ENCODE measurements around the gene PEX3. TPM values are rescaled to one million over a fixed set of nuclear protein-coding genes. Genes with fewer than 3 reads are reported as not detected.

Gene PEX3, protein sequence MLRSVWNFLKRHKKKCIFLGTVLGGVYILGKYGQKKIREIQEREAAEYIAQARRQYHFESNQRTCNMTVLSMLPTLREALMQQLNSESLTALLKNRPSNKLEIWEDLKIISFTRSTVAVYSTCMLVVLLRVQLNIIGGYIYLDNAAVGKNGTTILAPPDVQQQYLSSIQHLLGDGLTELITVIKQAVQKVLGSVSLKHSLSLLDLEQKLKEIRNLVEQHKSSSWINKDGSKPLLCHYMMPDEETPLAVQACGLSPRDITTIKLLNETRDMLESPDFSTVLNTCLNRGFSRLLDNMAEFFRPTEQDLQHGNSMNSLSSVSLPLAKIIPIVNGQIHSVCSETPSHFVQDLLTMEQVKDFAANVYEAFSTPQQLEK
- 10.0 to 12.5 TPM (median 10.9 TPM) in 5 replicates for total RNA-seq (2022; extraction: Qiagen RNA extraction)

DNA sequence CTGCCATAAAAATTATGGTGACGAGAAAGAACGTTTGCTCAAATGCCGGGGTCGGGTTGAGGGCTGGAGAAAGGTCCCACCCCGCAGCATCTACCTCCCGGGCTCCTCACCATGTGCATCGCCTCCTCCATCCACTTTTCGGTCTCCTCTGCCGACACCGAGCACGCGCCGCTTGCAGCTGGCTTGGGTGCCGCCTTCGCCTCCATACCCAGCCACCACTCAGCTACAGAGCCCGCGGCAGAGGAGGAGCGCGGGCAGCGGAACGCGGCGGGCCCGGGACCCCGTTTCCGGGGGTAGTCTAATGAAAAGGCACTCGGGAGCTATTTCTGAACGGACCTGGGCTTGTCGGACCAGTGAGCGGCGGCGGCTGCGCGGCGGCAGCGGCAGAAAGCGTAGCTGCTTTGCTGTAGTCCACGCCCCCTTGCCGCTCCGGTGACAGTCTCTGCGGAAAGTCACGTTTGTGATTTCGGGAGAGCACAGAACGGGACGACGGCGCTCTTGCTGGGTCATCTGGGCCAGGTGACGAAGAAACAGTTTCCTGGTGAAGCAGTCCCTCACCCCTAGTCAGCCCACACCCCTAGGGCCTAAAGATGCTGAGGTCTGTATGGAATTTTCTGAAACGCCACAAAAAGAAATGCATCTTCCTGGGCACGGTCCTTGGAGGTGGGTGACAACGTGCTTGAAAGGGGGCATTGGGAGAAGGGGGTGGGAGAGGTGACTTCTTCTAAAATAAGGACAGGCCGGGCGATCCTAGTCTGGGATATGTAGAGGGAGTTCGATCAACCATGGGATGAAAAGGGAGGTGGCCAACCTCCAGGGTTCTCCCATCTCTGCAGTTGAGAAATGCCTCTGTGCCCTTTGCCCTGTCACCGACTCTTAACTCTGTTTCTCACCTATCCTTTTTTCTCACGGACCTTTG, at the start of gene PEX3, which contains the start of gene ADAT2:
Gene PEX3 (plus strand): TSS at position 353 of the 919 bp plus-strand sequence. CDS start 238 bp downstream, at position 591.
Gene ADAT2 (minus strand): TSS at position 243 of the 919 bp plus-strand sequence. CDS start 37 bp downstream, at position 206.

DNA sequence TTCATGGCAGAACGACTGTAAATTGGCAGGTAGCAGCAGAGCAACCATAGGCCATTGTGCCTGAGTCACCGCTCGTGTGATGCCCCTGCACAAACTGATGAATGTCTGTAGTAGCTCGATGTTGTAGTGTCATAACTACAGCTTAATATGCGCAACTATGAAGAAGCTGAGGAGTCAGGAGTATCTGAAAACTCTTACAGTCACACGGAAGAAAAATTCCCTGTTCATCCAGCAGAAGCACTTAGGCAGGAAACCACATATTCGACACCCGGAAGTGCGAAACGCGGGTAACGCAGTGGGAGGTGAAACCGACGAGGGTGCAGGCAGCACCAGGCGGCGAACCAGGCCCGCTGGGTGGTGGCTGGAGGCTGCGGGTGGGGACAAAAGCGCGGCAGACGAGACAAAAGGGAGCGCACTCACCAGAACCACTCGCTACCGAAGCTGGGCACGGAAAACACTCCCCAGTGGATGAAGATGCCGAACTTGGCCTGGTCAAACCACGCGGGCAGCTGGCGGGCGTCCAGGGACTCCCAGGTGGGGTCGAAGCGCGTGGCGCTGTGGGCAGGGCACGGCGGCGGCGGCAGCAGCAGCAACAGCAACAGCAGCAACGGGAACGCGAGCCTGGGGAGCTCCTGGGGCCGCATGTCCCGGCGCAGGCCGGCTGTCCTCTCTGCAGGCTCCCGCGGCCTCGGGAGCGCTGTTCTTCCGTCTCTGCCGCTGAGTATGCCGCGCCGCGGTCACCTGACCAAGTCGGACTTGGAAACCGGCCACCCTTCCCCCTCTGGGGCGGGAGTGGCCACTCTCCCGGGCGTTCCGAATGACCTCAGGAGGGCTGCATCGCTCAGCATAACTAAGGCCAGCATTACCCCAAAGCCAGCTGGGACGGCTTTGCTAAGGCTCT, 60.6 kb downstream of the PEX3 start, which contains the start of gene FUCA2:
Gene FUCA2 (minus strand): TSS at position 730 of the 901 bp plus-strand sequence. CDS start 86 bp downstream, at position 644.

Other genes with a start within 250 kb of the PEX3 start
- gene ADAT2, start 110 bp upstream of the PEX3 start, total RNA-seq (2022; extraction: Qiagen RNA extraction): 3.2 to 4.1 TPM (median 3.8 TPM) in 5 replicates
- 52.4 to 56.1 TPM (median 55.9 TPM) in 5 replicates for gene FUCA2, start 60.9 kb downstream of the PEX3 start, total RNA-seq (2022; extraction: Qiagen RNA extraction)
- 3.3 to 5.0 TPM (median 3.7 TPM) in 5 replicates for gene PHACTR2, start 227.2 kb downstream of the PEX3 start, total RNA-seq (2022; extraction: Qiagen RNA extraction)

Measured in A549 treated with Hydrocortisone at 1 μM for 4 hours (cell line).